Measurements from ENCODE around the gene CHST14.
A peak's percentile ranks its signal among the peaks of the same experiment; 100 is the strongest.

The CHST14 gene, protein sequence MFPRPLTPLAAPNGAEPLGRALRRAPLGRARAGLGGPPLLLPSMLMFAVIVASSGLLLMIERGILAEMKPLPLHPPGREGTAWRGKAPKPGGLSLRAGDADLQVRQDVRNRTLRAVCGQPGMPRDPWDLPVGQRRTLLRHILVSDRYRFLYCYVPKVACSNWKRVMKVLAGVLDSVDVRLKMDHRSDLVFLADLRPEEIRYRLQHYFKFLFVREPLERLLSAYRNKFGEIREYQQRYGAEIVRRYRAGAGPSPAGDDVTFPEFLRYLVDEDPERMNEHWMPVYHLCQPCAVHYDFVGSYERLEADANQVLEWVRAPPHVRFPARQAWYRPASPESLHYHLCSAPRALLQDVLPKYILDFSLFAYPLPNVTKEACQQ

DNA sequence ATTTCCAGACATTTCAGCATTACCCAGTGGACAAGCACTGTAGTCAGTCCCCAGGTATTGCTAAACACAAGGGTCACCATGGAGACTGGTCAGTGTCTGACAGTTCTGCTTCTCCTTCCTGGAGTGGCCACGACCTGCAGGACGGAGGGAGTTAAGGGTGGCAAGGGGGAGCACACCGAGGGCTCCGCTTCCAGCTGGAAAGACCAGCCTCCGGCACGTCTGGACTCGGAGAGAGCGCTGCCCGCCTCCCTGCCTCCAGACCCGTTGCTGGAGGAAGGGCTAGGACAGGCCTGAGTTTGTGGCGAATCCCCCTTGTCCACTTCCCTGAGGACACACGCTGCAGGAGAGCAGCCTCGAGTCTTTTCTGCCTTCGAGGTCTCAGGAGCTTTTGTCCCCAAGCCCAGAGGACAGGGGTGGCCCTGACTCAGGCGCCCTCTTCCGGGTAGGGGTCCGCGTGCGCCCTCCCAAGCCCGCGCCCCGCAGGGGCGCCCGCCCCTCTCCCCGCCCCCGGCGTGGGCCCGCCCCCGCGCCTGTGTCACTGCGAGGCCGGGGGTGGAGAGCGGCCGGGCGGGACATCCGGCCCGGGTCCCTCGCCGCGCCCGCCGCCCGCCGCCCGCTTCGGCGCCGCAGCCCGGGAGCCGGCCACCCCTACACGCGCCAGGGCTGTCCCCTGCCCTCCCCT lies at the start of gene CHST14:
Gene CHST14 (plus strand): TSS at position 562 of the 682 bp plus-strand sequence. CDS start 230 bp downstream, outside the sequence.
- peak in 1 of 3 donors; percentile 40 for DNase-seq (ENCODE audit: low read depth in 3 of 3)

DNA sequence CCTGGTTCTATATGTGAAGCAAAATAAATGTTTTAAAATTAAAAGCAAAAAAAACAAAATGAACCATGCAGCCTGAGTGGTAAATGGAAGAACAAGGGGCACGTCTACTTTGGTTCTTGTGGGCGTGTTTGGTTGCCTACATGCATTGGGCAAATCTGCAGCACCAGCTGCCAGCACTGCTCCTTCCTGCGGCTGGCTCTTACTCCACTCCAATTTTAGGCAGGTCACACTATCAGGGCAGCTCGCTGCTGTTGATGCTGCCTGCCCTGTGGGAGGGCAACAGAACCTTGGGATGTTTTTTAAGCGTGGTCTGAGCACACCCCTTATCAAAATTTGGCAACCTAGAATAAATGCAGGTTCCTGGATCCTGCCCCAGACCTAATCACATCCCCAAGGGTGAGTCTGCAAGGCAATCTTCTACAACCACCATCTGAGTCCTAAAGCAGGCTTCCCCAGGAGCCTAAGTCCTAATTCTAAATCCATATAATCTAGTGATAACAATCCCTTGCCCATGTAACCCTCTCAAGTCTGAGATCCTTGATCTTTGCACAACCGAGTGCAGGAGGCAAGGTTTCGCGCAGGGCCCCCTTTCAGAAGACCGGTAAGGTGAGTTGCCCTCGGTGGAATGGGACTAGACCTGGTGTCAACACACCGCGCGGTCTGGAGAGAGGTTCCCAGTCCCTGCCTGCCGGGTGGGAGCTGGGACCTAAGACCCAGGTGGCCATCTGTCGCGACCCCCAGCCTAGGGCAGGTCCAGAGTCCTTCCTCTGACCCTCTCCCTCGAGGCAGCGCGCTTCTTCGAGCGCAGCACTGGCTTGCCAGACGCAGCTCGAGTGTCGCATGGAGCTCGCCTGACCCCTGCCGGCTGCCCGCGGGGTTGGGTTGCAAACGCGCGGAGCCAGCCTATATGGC lies 49.3 kb upstream of the CHST14 start:
- DNase-seq (ENCODE audit: low read depth in 3 of 3) = peak; percentile 67 to 74 (median 70)

DNA sequence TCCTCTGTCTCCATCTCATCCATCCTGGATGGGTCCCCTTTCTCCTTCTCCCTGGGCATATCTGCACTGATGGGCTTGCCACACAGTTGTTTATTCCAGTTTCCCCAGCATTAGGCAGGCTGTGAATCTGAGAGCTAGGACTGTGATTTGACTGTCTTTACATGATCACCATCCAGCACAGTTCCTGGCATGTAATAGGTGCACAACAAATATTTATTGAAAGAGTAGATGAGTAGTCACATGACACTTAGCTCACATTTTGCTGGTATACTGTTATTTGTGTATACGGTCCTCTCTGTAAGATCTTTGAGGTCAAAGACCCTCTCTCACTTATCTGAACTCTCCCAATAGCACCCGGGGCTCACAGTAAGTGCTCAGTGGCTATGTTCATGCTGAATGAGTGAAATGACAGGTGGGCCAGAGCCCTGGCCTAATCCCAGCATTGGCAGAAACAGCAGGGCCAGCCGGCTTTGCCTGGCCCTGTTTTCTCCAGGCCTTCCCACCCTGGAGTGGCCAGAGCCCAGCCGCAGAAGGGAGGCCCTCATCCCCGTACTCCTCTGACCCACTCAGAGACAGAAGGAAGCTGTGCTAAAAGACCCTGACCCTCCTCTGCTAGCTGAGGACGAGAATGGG lies 46.2 kb upstream of the CHST14 start:
- no peak for DNase-seq (ENCODE audit: low read depth in 3 of 3)

DNA sequence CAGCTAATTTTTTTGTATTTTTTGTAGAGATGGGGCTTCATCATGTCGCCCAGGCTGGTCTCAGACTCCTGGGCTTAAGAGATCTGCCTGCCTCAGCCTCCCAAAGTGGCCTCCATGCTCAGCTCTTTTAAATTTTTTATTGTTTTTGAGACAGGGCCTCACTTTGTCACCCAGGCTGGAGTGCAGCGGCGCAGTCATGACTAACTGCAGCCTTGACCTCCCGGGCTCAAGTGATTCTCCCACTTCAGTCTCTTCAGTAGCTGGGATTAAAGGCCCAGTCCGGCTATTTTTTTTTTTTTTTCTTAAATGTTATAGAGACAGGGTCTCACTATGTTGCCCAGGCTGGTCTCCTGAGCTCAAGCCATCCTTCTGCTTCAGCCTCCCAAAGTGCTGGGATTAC lies 45.1 kb upstream of the CHST14 start:
- no peak for DNase-seq (ENCODE audit: low read depth in 3 of 3)

DNA sequence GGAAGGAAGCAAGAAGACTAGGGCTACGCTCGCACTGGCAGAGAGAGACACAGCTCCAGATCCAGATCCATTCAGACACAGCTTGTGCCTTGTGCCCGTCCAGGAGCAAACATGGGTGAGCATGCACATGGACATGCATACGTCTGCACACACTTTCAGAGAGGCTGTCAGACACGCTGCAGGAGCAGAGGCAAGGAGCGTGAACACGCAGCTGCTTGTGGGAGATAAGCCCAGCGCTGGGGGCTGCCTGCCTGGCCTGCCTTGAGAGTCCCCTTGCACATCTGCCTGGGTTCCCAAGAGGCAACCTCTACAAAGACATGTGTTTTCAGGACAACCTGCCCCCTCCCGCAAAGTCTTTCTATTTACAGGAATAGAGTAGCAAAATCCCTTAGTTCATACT lies 43.6 kb upstream of the CHST14 start:
- DNase-seq (ENCODE audit: low read depth in 3 of 3) = no peak

DNA sequence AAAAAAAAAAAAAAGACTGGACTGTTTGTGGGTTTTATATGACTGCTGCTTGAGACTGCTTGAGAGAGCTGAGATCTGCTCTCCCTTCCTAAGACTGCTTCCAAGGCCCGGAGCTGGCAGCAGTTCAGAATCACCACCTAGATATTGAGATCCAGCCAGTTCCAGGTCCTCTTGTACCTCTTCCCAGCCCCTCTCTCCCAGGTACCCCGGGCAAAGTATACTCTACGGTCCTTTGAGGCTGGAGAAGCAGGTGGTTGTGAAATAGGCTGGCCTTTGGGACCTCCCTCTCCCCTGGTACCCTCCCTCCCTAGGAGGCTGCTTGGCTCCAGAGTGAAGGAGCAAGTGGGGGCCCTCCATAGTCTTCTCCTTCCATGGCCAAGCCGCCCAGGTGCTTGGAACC lies 42.6 kb upstream of the CHST14 start:
- no peak for DNase-seq (ENCODE audit: low read depth in 3 of 3)

DNA sequence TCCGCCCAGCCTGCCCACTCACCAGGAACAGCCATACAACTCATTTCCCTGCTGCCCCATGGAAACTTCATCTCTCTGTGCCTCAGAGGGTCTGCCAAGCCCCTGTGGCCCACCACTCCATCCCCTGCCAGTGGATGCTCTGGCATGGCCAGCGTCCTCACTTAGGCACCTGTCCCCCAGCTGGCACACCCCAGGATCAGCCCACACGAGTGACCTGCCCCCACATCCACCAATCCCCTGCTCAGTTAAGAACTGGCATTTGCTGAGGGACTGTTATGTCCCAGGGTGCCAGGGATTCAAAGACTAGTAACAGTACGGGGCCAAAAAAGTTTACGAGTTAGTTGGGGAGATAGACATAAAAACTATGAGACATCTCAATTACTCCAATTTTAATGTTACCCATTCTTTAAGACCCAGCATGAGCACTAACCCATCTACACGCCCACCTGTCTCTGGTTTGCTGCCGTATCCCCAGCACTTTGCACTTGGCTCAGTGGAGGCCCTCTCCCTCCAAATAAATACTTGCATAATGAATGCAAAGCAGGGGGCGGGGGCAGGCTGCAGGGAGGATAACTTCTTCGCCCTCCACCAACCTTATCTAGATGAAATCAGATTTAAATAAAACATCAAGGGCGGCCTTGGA lies 41.6 kb upstream of the CHST14 start:
- no peak for DNase-seq (ENCODE audit: low read depth in 3 of 3)

DNA sequence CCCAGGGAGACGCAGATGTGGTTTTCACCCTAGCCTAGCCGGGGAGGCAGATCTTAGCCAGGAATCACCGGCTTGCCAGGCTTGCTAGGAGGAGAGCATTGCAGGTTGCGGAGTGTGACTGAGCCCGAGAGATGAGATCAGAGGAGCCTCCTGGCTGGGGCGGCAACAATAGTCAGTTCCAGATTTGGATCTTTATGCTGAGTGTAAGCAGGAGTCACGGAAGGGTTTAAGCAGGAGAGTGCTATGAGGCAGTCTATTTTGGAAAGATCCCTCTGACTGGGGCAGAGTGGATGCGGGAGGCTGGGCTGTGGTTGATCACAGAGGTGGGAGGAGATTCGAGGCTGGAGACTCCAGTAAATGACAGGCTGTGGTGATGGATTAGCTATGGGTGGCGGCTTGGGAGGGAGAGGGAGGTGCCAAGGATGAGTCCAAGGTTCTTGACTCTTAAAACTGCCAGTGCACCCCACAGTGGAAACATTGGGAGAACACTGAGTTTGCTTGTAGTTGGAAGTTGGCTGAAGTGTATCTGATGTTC lies 40.4 kb upstream of the CHST14 start:
- no peak for DNase-seq (ENCODE audit: low read depth in 3 of 3)

DNA sequence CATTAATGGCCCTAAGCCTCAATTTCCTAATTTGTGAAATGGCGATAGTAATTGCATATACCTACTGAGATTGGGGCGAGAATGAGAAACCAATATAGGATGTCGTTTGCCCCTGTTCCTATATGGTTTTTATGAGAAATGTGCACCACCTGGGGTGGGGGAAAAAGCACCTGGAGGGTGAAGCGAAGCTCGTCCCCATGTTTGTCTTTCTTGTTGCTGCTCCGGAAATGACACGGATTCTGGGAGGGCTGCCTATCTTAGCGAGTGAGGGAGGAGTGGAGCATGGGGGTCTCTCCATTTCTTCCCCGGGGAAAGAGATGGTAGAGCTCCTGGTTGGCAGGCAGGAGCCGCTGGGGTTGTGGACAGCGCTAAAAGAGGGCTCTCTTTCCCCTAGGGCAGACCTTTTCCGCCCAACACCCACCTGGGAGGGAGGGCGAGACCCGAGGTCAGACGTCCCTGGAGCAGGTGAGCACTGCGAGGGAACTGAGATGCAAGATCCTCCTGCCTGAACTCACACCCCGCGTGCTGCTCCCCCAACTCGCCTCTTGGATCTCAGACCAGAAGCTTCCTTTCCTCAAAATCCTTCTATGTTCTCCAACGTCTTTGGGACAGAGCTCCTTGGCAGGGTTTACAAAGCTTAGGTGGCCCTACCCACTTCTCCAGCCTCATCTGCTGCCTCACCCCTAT lies 35.6 kb upstream of the CHST14 start:
- DNase-seq (ENCODE audit: low read depth in 3 of 3) = no peak

DNA sequence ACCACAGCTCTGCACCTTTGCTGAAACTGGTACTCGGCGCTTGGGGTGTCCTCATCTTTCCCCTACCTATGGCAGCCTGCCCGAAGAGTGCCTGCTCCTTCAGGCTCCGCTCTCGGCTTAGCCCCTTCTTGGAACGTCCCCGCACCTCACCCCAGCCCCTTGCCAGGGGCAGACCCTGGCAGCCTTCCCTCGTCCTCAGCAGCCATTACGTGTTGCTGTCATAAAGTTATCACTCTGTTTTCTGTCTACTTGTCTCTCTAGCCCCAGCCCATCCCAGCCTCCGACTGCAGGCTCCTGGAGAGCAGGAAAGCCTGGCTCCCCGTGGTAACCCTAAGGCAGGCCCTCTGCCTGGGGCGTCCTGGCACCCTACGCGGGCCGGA lies 35.1 kb upstream of the CHST14 start:
- DNase-seq (ENCODE audit: low read depth in 3 of 3) = no peak

DNA sequence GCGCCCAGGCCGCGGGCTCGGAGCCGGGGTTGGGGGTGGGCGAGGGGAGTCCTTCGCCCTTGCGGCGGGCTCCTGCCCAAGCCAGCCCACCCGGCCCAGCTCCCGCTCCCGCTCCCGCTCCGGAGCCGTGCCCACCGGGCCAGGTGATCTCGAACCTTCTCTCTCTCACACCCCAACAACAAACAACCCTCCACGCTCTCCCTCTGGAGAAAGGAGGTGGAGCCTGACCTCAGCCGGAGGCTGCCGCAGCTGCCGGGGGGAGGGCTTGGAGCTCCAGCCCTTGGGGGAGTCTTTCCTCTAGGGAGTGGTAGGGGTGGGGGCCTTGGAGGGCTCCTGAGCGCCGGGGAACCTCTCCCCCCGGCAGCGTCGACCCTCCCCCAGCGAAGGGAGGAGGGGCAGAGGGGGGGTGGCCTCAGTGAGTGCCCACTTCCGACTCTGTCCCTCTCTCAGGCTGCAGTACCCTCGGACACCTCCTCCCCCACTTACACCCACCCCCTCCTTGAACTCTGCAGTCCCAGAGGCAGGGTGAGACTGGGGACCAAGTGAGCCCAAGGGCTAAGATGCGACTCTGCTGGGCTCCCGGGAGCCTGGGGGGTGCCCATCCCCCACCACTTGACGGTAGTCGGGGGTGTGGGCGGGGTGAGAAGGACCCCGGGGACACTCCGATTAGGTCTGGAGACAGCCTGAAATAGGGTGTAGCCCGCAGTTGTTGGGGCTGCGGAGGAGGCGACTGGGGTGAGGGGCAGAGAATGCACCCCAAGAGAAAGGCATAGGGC lies 34.5 kb upstream of the CHST14 start:
- no peak for DNase-seq (ENCODE audit: low read depth in 3 of 3)

DNA sequence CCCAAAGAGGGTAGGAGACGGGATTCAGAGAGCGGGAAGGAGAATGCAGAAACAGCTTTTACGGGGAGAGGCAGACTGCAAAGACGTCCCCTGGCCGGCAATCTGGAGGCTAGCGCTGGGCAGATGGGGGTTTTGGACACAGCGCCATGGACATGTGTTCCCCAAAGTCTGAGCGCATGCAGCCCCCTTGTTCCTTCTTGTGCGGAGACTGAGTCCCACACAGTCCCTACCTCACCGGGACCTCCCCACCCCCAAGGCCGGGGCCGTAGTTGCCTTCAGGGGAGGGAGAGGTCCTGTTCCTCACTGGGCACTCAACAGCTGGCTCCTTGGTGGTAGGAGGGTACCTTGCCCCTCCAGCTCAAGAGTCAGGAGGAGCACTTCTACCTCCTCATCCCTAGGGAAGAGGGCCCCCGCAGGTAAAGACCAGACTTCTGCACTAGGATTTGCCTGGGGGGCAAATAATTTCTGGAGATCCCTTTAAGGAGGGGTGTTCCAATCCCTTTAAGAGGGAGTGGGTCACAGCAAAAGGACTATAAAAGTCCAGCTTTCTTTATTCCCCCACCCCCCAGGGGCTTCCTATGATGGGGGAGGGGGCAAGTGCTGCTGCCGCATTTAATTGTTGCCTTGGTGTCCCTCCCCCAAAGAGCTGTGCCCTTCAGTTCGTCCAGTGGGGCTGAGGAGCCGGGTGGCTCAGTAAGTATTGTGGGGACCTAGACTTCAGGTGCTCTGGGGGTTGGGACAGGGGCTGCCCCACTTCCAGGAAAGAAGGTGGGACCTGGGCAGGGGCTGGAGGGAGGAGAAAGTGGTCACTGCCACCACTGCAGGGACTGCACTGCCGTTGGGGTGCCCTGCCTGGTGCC lies 33.7 kb upstream of the CHST14 start:
- no peak for DNase-seq (ENCODE audit: low read depth in 3 of 3)

DNA sequence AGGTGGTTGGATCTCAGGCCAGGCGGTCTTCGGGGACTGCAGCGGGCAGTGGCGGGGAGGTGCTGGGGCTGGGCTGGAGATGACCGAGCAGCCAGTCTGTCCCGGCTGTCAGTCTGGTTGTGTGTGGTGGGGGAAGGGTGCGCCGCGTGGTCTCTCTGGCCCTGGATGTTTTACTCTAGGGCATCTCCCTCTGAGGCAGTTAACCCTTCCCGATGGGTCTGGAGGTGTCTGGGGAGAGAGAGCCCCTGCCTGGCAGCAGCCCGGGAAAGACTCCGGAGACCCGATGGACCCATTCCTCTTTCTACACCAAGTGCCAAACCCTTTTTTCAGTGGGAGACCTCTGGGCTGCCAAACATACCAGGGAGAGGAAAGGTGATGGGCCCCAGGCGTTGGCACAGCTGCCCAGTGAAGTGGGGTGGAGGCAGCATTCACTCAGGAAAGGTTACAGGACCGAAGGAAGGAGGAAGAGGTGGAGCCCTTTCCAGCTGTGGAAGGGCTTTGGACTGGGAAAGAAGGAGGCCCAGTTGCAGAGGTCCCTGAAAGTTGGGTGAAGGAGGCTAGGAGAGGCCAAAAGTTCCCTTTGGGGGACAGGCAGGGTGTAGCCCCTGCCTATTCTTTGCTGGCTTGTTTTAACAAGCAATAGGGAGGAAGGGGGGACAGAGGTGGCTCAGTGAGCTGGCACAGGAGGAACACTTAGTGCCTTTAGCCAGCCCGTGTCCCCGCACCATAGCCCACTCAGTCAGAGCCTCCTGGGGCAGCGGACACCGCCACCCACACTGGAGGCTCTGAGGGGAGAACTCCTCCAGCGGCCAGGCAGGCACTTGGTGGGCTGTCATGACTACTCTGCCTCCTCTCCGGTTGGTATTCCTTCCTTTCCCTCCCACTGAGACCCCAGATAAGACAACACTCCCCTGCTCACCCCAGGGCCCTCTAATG lies 32.8 kb upstream of the CHST14 start:
- no peak for DNase-seq (ENCODE audit: low read depth in 3 of 3)

DNA sequence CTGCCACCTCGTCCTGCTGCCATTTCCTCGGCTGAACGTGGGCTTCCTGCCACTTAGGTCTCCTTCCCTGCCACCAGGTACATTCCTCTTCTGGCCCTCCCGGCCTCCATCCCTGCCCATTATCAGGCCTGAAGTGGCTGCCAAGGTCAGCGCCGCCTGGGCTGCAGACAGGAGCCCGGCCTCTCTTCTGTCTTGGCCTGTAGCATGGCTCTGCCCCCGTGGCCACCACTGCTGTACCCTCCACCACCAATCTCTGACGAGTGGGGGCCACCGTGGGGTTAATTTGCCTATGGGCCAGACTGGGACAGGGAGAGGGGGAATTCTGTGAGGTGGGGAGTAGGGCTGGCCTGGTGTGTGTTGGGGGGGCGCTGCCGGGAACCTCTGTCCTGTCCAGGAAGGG lies 32.1 kb upstream of the CHST14 start:
- no peak for DNase-seq (ENCODE audit: low read depth in 3 of 3)

DNA sequence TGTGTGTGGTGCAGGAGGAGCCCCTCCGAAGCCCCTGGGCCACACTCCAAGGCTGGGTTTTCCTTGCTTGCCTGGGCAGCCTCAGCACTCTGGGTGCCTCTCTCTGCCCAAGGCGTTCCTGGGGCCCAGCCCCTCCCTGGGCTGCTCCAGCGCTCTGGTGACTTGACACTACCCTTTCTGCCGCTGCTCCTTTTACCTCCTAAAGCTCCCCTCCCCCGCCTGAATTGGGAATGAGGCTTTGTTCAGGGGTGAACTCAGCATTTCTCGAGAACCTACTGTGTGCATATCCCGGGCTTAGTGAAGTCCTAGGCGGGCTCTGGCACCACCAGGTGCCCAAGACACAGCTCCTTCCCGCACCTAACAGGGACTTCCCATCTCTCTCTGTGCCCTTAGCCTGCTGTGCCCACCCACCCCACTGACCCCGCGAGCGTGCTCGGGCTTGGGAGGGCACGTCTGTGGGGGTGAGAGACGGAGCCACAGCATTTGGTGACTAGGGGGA lies 31.3 kb upstream of the CHST14 start:
- DNase-seq (ENCODE audit: low read depth in 3 of 3) = no peak

DNA sequence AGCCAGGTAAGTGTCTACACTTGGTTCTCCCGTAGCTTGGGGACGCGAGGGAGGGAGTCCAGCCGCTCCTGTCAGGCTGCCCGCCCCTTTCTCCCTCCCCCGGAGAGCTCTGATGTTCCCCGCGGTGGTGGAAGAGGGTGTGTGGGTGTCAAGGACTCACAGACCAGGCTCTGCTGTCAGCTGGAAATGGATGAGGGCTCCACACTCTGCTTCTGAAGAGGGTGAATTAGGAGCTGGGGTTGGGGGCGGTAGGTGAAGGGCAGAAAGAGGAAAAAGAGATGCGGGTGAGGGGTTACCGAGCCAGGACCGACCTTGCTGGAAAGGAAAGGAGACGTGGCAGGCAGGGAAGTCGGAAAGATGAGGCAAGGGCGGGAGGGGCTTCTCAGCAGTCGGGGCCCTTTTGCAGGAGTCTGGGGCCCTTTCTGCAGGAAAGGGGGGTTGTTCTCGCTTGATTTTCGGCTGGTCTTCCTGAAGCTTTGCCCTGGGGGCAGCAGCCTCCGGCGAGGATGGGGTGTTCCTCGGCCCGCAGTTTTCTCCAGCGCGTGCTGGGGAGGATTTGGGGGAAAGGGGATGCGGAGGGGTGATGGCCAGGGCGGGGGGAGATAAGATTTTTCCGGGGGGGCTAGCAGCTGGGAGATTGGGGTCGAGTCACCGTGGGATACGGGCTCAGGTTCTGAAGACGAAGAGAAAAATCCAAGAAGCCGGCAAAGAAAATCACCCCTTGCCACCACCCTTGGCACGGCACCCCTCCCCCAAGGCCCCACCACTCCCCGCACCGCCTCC lies 30.6 kb upstream of the CHST14 start:
- peak in 1 of 3 donors; percentile 27 for DNase-seq (ENCODE audit: low read depth in 3 of 3)
